Central memory CD8-positive, alpha-beta T cell (primary cell): ENCODE results near the gene TIAM1.

ENCODE experiments used
- ATAC-seq: fragments of 150-1000 bp; cut with Tn5 transposase; replicated peaks from 2 replicates; pipeline ENCODE4 v1.10.0; 2022; ENCODE audit warnings: mild to moderate bottlenecking, moderate FRiP score, moderate number of reproducible peaks; ENCODE audit not compliant: poor library complexity, severe bottlenecking; ENCODE audit errors: extremely low read depth
- DNase-seq, 2 donors: peaks; one replicate each; pipeline ENCODE4 v3.0.0; 2021; ENCODE audit warnings: low spot score in 2 of 2
- H3K27ac Mint-ChIP-seq: one replicate; pipeline ENCODE4 v1.8.0; 2022; ENCODE audit warnings: low read depth, mild to moderate bottlenecking, moderate library complexity, mixed read lengths
- H3K27me3 Mint-ChIP-seq: one replicate; pipeline ENCODE4 v1.8.0; 2022; ENCODE audit warnings: mixed read lengths
- H3K36me3 Mint-ChIP-seq: one replicate; pipeline ENCODE4 v1.8.0; 2022; ENCODE audit warnings: mild to moderate bottlenecking, moderate library complexity, mixed read lengths; ENCODE audit not compliant: insufficient read depth
- H3K4me1 Mint-ChIP-seq: one replicate; pipeline ENCODE4 v1.8.0; 2022; ENCODE audit warnings: mixed read lengths
- H3K4me3 Mint-ChIP-seq: one replicate; pipeline ENCODE4 v1.8.0; 2022; ENCODE audit warnings: mild to moderate bottlenecking, moderate library complexity, mixed read lengths
- H3K9me3 Mint-ChIP-seq: one replicate; pipeline ENCODE4 v1.8.0; 2022; ENCODE audit warnings: mixed read lengths

The TIAM1 gene

DNA sequence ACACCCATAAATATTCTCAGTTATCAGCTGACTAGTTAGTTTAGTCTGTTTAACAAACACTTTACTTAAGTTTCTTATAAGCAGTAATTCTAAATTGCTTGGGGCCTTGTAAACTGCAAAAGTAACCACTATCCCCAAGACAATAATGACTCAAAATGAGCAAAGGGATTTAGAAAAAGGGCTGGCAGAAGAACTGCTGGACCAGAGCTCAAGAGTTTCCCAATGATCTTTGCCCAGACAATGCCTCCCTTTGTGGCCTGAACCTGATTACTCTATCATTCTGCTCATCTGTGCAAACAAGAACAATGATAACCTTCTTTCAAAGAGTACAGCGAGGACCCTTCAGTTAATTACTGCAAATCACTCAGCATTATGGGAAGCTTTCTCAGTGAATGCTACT is 123.5 kb downstream of the TIAM1 start:
- H3K4me1 Mint-ChIP-seq, result no peaks in the 10 kb centered on the region
- H3K27me3 Mint-ChIP-seq, result no peaks in the 10 kb centered on the region
- no peak overlapping the region for H3K27ac Mint-ChIP-seq
- DNase-seq, result no peak
- ATAC-seq, result no peak
- H3K4me3 Mint-ChIP-seq, result no peak overlapping the region
- H3K36me3 Mint-ChIP-seq, result no peaks in the 10 kb centered on the region
- no peaks in the 10 kb centered on the region for H3K9me3 Mint-ChIP-seq

DNA sequence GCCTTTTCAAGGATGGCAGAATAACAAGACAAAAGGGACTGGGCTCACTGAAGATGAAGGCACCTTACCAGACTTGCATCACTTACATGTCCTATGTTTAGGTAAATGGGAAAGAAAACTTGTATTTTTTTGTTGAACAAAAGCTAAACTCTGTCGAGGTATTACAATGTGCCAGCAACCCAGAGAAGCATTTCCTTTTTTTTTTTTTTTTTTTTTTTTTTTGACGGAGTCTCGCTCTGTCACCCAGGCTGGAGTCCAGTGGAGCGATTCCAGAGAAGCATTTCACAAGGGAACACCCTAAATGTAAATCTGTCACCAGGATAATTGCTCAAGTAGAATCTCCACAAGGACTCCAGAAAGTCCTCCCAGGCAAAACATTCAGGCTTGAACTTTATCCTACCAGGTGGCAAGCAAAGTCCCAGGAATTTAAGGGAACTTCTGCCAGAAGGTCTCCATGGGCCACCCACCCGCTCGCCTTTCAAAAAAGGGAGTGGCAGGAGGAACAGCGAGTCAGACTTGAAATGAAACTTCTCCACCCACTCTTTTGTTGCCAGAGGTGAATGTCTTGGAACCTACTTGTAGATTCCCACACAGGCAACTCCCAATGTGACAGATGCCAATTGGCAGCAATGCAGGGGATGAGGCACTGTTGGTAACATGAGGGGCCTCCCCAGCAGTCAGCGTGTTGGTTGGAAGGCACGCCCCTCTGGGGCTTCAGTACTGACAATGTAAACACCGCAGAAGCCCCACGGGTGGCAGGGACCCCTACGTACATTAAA is 125.0 kb downstream of the TIAM1 start:
- Mint-ChIP-seq H3K4me1 (no peaks in the 10 kb centered on the region), H3K9me3 (no peaks in the 10 kb centered on the region), H3K4me3 (no peak overlapping the region), H3K36me3 (no peaks in the 10 kb centered on the region), H3K27ac (peak overlapping the region; percentile 68), H3K27me3 (no peaks in the 10 kb centered on the region)
- ATAC-seq (no peak), DNase-seq (no peak)

DNA sequence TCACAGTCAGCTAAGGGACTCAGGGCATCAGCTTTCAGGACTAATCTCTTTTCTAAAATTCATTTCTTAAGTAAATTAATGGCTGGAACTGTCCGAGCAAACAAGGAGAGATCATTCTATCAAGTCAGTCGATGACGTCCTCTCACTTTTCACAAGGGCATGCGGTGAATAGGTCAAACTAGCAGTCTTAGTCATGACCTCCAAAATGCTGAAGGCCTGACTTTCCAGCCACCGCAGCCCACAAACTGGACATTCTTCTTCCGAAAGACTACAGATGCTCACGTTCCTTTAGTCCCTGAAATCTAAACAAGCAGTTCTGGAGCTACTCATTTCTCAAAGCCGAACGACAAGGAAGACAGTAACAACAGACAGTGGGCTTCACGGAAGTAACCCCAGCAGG is 127.9 kb downstream of the TIAM1 start:
- ATAC-seq, result no peak
- Mint-ChIP-seq H3K4me1 (no peaks in the 10 kb centered on the region), H3K36me3 (no peaks in the 10 kb centered on the region), H3K27me3 (no peaks in the 10 kb centered on the region), H3K4me3 (no peak overlapping the region), H3K9me3 (no peaks in the 10 kb centered on the region), H3K27ac (no peak overlapping the region)
- DNase-seq, result no peak

GRCh38 chr21:31213787-31214186 is 130.3 kb downstream of the TIAM1 start:
- Mint-ChIP-seq H3K27me3 (no peaks in the 10 kb centered on the region), H3K9me3 (no peaks in the 10 kb centered on the region), H3K27ac (no peak overlapping the region), H3K4me3 (no peak overlapping the region), H3K36me3 (no peaks in the 10 kb centered on the region), H3K4me1 (no peaks in the 10 kb centered on the region)
- ATAC-seq (no peak), DNase-seq (no peak)

DNA sequence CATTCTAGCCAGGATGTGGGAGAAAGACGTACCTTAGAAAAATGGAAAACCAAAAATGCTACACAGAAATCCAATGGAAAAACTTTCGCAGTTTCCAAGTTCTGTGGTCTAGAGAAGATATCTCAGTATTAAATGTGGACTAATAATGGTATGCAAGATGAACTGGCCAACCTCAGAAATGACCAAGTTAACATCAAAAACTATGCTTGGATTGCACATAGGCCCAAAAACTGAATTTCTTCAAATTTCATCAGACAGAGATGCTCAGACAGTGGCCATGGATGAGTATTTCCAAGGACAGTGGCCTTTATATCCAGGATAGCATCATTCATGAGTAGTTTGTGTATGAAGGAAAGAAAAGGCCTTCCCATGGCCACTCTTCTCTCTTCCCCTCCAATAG is 132.2 kb downstream of the TIAM1 start:
- Mint-ChIP-seq H3K9me3 (no peaks in the 10 kb centered on the region), H3K27me3 (no peaks in the 10 kb centered on the region), H3K27ac (no peak overlapping the region), H3K4me3 (no peak overlapping the region), H3K4me1 (no peaks in the 10 kb centered on the region), H3K36me3 (no peaks in the 10 kb centered on the region)
- no peak for ATAC-seq
- no peak for DNase-seq

DNA sequence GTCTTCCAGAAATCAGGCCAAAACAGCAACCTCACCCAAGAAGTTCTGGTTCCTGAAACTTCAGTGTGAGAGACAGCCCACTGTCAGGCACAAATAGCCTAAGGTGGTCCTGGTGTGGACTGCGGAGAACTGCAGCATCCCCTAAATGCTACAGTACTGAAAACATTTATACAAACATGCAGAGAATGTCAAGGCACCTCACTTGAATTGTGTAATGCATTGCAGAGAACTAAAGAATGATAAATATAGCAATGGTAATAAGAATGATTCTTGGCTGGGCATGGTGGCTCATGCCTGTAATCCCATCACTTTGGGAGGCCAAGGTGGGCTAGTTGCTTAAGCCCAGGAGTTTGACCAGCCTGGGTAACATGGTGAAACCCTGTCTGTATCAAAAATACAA is 138.6 kb downstream of the TIAM1 start:
- H3K9me3 Mint-ChIP-seq, result no peaks in the 10 kb centered on the region
- no peak overlapping the region for H3K27ac Mint-ChIP-seq
- ATAC-seq (no peak), DNase-seq (no peak)
- H3K36me3 Mint-ChIP-seq, result peaks cover 1% of the 10 kb centered on the region
- H3K27me3 Mint-ChIP-seq, result no peaks in the 10 kb centered on the region
- no peaks in the 10 kb centered on the region for H3K4me1 Mint-ChIP-seq
- no peak overlapping the region for H3K4me3 Mint-ChIP-seq

- no peak for ATAC-seq
- DNase-seq, result no peak
- Mint-ChIP-seq H3K36me3 (peaks cover 1% of the 10 kb centered on the region), H3K27ac (no peak overlapping the region), H3K4me3 (no peak overlapping the region), H3K27me3 (no peaks in the 10 kb centered on the region), H3K4me1 (no peaks in the 10 kb centered on the region), H3K9me3 (no peaks in the 10 kb centered on the region)
Observed at GRCh38 chr21:31204801-31205200, 139.3 kb downstream of the TIAM1 start.

GRCh38 chr21:31203431-31204054 is 140.5 kb downstream of the TIAM1 start:
- DNase-seq (no peak), ATAC-seq (no peak)
- Mint-ChIP-seq H3K27ac (no peak overlapping the region), H3K36me3 (peaks cover 1% of the 10 kb centered on the region), H3K27me3 (no peaks in the 10 kb centered on the region), H3K9me3 (no peaks in the 10 kb centered on the region), H3K4me1 (no peaks in the 10 kb centered on the region), H3K4me3 (no peak overlapping the region)

- Mint-ChIP-seq H3K4me3 (no peak overlapping the region), H3K9me3 (no peaks in the 10 kb centered on the region), H3K36me3 (peaks cover 4% of the 10 kb centered on the region), H3K27ac (no peak overlapping the region), H3K4me1 (no peaks in the 10 kb centered on the region), H3K27me3 (no peaks in the 10 kb centered on the region)
- ATAC-seq (no peak), DNase-seq (no peak)
Observed at GRCh38 chr21:31201548-31201947, 142.5 kb downstream of the TIAM1 start.

DNA sequence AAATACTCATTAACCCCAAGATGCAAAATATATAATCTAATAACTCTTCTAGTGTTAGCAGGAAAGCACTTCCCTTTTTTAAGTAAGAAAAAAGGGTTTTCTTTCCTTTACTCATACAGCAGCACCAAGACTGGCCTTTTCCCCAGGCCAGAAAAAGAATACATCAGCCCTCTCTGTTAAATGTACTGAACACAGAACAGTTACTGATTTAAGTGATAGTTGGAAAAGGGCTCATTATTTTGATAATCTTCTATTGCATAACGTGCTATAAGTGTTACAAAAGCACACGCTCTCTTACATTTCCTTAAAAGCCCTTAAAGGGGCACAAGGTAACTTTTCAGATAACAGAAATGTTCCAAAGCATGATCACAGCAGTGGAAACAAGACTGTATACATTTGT is 142.9 kb downstream of the TIAM1 start:
- ATAC-seq, result no peak
- no peak for DNase-seq
- no peaks in the 10 kb centered on the region for H3K4me1 Mint-ChIP-seq
- H3K9me3 Mint-ChIP-seq, result no peaks in the 10 kb centered on the region
- no peak overlapping the region for H3K4me3 Mint-ChIP-seq
- H3K36me3 Mint-ChIP-seq, result peaks cover 4% of the 10 kb centered on the region
- no peak overlapping the region for H3K27ac Mint-ChIP-seq
- H3K27me3 Mint-ChIP-seq, result peaks cover 1% of the 10 kb centered on the region

GRCh38 chr21:31198575-31198974 is 145.5 kb downstream of the TIAM1 start:
- peaks cover 13% of the 10 kb centered on the region for H3K27me3 Mint-ChIP-seq
- peaks cover 10% of the 10 kb centered on the region for H3K4me1 Mint-ChIP-seq
- no peak overlapping the region for H3K27ac Mint-ChIP-seq
- no peaks in the 10 kb centered on the region for H3K9me3 Mint-ChIP-seq
- peaks cover 6% of the 10 kb centered on the region for H3K36me3 Mint-ChIP-seq
- DNase-seq (no peak), ATAC-seq (no peak)
- H3K4me3 Mint-ChIP-seq, result no peak overlapping the region

DNA sequence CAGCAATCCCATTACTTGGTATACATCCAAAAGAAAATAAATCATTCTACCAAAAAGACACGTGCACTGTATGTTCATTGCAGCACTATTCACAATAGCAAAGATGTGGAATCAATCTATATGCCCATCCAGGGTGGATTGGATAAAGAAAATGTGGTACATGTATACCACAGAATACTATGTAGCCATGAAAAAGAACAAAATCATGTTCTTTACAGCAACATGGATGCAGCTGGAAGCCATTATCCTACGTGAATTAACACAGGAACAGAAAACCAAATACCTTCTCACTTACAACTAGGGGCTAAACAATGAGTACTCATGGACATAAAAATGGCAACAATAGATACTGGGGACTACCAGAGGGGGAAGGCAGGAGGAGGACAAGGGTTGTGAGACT is 147.3 kb downstream of the TIAM1 start:
- Mint-ChIP-seq H3K4me1 (peaks cover 10% of the 10 kb centered on the region), H3K27me3 (peaks cover 13% of the 10 kb centered on the region), H3K9me3 (no peaks in the 10 kb centered on the region), H3K36me3 (peaks cover 5% of the 10 kb centered on the region), H3K4me3 (no peak overlapping the region), H3K27ac (no peak overlapping the region)
- no peak for DNase-seq
- ATAC-seq, result no peak

DNA sequence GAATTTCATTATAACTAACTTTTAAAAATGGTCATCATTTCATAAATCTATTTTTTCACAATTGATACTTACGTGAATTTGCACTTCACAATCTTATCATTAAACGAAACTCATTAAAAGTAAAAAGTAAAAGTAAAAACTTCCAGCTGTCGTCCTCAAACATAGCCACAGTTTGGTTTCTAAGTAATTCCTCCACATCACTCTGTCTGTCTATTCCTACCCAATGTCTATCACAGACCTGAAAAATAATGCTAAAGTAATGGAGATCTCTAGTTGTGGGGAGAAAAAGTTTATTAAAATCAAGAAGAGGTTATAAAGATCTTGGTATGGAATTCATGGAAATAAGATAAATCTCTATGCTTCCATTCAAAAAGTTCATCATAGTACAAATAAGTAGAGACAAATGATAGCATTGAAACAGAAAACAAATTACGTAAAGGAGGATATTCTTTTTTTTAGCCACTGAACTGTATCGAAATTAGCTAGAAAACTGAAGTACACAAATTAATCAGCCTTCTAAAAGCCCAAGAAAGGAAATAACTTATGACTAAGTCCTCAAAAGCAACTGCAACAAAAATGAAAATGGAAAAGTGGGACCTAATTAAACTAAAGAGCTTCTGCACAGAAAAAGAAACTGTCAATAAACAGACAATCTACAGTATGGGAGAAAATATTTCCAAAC is 148.6 kb downstream of the TIAM1 start:
- Mint-ChIP-seq H3K4me3 (peak overlapping the region; percentile 34), H3K27ac (peak overlapping the region; percentile 30), H3K36me3 (peaks cover 5% of the 10 kb centered on the region), H3K4me1 (peaks cover 10% of the 10 kb centered on the region), H3K27me3 (peaks cover 13% of the 10 kb centered on the region), H3K9me3 (no peaks in the 10 kb centered on the region)
- ATAC-seq (no peak), DNase-seq (no peak)
